ENCODE results near the gene FOXO3.

- TF ChIP-seq HDAC2 (IDR thresholded peaks at IDR 0.05; ENCODE audit: borderline replicate concordance in 1 of 2, low read depth in 2 of 2, low read length in 2 of 2): no peak
- TF ChIP-seq NRF1 (IDR thresholded peaks at IDR 0.05; ENCODE audit: low read depth, low read length): no peak
- TF ChIP-seq POU5F1 (IDR thresholded peaks at IDR 0.05; ENCODE audit: low read depth, low read length): no peak
- TF ChIP-seq CTCF (IDR thresholded peaks at IDR 0.05; ENCODE audit: control extremely low read depth in 1 of 3, insufficient read depth in 1 of 3, low read depth in 1 of 3, low read length in 3 of 3): no peak
- no peak for TF ChIP-seq RXRA (IDR thresholded peaks at IDR 0.05; ENCODE audit: insufficient read depth, low read depth, low read length)
- TF ChIP-seq RAD21 (IDR thresholded peaks at IDR 0.05 in 1 of 2, conservative IDR thresholded peaks at IDR 0.05 in 1 of 2; ENCODE audit: low read depth in 2 of 2, low read length in 2 of 2): no peak
- TF ChIP-seq RFX5 (IDR thresholded peaks at IDR 0.05; ENCODE audit: borderline replicate concordance, low read depth, low read length): no peak
Measured at GRCh38 chr6:108698593-108699289, 138.0 kb downstream of the FOXO3 start.
